ENCODE results near the gene CLCN7.

Gene CLCN7

DNA sequence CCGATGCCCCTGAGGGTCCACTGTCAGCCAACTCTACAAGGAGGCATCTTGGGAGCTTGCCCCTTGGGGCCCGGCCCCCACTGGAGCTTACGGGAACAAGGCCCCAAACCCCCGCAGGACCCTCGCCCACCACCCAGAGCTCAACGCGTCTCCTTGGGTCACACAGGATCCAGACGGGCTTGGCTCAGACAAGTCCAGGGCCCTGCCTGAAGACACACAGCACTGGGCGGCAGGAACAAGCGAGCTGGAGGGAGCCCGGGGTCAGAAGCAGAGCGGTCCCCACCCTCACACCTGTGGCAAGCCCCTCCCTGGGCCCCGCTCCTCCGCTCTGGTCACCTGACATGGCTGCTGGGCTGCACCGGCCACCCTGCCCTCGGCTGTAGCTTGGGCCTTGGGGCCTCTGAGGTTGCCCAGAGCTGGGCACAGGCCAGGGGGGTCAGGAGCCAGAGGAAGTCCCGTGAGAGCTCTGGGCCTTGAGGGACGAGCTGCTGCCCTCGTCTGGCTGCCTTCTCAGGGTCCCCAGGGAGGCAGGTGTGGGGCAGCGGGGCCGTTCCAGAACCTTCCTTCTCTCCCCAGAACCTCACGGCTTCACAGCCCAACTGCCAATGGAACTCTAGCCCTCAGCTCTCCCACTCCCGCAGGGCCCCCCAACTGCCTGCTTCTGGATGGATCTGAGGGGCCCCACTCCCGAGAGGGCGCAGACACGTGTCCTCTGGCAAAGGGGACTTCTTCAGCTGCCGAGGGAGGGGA is 30.7 kb downstream of the CLCN7 start, which contains the start of gene CCDC154:
TSS of gene CCDC154 (minus strand) at position 577 of the 750 bp plus-strand sequence. CDS start at position 343, 234 bp downstream.
- TF ChIP-seq NFIC (IDR thresholded peaks at IDR 0.05): no peak
- TF ChIP-seq RAD21 (IDR thresholded peaks at IDR 0.05; ENCODE audit: low read depth): no peak
- TF ChIP-seq TEAD4 (IDR thresholded peaks at IDR 0.05): no peak
- TF ChIP-seq EP300 (IDR thresholded peaks at IDR 0.05; ENCODE audit: borderline replicate concordance): no peak
- TF ChIP-seq, protein P1, sequence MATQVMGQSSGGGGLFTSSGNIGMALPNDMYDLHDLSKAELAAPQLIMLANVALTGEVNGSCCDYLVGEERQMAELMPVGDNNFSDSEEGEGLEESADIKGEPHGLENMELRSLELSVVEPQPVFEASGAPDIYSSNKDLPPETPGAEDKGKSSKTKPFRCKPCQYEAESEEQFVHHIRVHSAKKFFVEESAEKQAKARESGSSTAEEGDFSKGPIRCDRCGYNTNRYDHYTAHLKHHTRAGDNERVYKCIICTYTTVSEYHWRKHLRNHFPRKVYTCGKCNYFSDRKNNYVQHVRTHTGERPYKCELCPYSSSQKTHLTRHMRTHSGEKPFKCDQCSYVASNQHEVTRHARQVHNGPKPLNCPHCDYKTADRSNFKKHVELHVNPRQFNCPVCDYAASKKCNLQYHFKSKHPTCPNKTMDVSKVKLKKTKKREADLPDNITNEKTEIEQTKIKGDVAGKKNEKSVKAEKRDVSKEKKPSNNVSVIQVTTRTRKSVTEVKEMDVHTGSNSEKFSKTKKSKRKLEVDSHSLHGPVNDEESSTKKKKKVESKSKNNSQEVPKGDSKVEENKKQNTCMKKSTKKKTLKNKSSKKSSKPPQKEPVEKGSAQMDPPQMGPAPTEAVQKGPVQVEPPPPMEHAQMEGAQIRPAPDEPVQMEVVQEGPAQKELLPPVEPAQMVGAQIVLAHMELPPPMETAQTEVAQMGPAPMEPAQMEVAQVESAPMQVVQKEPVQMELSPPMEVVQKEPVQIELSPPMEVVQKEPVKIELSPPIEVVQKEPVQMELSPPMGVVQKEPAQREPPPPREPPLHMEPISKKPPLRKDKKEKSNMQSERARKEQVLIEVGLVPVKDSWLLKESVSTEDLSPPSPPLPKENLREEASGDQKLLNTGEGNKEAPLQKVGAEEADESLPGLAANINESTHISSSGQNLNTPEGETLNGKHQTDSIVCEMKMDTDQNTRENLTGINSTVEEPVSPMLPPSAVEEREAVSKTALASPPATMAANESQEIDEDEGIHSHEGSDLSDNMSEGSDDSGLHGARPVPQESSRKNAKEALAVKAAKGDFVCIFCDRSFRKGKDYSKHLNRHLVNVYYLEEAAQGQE (IDR thresholded peaks at IDR 0.05; ENCODE audit: low read depth): no peak
- TF ChIP-seq, protein P2, sequence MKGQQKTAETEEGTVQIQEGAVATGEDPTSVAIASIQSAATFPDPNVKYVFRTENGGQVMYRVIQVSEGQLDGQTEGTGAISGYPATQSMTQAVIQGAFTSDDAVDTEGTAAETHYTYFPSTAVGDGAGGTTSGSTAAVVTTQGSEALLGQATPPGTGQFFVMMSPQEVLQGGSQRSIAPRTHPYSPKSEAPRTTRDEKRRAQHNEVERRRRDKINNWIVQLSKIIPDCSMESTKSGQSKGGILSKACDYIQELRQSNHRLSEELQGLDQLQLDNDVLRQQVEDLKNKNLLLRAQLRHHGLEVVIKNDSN (IDR thresholded peaks at IDR 0.05): no peak

DNA sequence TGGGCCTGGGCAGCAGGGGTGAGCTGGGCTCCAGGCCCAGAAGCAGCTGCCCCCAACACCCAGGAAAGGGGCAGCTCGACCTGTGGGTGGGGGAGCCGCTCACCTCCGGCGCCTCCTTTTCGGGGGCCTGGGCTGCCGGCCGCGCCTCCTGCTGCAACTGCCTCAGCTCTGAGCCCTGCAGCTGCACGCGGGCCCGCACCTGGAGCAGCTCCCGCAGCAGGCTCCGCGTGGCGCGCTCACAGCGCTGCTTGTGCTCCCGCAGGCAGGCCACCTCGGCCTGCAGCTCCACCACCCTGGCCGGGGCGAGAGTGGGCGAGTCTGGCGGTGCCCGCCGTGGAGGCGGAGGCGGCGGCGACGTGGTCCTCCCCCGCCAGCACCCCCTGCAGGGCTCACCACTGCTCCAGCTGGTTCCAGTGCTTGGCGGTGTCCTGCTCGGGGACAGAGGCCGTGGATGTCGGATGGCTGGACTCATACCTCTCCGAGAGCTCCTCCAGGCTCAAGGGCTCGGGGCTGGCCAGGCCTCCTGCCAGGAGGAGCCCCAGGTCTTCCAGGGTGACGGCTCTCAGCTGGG is 31.3 kb downstream of the CLCN7 start:
- TF ChIP-seq RAD21 (IDR thresholded peaks at IDR 0.05; ENCODE audit: low read depth): no peak

DNA sequence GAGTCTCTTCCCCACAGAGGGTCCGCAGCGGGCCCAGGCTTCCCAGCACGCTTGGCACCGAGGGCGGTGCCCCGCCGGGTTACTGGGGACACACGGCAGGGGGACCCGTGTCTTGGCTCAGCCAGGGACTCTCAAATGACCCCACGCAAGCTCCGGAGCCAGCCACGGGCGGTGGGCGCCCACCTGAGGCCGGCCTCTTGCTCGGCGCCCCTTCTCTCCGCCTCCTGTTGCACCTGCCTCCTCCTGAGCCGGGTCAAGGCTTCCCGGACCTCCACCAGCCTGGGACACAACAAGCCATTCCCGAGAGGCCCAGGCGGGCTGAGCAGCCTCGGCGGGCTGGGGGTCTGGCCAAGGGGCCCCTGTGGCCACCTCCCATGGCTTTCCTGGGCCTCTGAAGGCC is 32.1 kb downstream of the CLCN7 start:
- TF ChIP-seq ZBTB7A (IDR thresholded peaks at IDR 0.05; ENCODE audit: low read depth): no peak
- TF ChIP-seq, protein P3, sequence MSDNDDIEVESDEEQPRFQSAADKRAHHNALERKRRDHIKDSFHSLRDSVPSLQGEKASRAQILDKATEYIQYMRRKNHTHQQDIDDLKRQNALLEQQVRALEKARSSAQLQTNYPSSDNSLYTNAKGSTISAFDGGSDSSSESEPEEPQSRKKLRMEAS (IDR thresholded peaks at IDR 0.05): no peak
- no peak for TF ChIP-seq CREB1 (IDR thresholded peaks at IDR 0.05; ENCODE audit: low read depth)
- no peak for TF ChIP-seq EGR1 (IDR thresholded peaks at IDR 0.05)

DNA sequence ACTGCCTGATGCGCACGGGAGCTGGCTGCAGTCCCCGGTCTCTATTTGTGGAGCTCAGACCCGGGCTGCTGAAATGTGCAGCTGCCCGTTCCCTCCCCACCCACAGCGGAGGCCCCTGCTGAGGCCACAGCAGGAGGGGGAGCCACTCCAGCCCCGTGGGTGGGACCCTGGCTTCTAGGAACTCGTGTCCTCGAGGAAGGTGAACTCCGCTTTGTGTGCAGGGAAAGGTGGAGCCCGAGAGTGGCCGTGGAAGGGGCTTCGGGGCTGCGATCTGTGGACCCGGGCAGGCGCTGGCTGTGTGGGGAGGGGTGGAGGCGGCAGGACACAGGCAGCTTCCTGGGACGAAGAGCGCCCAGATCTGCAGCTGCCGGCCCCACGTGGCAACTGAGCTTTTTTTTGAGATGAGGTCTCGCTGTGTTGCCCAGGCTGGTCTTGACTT is 33.4 kb downstream of the CLCN7 start:
- TF ChIP-seq, protein P3 (IDR thresholded peaks at IDR 0.05): no peak
- TF ChIP-seq FOXM1 (IDR thresholded peaks at IDR 0.05; ENCODE audit: borderline replicate concordance, low read depth): no peak
- TF ChIP-seq ZBTB7A (IDR thresholded peaks at IDR 0.05; ENCODE audit: low read depth): no peak
- TF ChIP-seq CEBPB (IDR thresholded peaks at IDR 0.05): no peak
- TF ChIP-seq, protein P1 (IDR thresholded peaks at IDR 0.05; ENCODE audit: low read depth): no peak
- TF ChIP-seq RAD21 (IDR thresholded peaks at IDR 0.05; ENCODE audit: low read depth): no peak
- no peak for TF ChIP-seq NFIC (IDR thresholded peaks at IDR 0.05)
- no peak for TF ChIP-seq TAF1 (IDR thresholded peaks at IDR 0.05; ENCODE audit: low read depth)
- TF ChIP-seq EP300 (IDR thresholded peaks at IDR 0.05; ENCODE audit: borderline replicate concordance): no peak
- TF ChIP-seq, protein P2 (IDR thresholded peaks at IDR 0.05): no peak
- no peak for TF ChIP-seq EGR1 (IDR thresholded peaks at IDR 0.05)
- no peak for TF ChIP-seq YY1 (IDR thresholded peaks at IDR 0.05; ENCODE audit: low read depth)
- TF ChIP-seq CREB1 (IDR thresholded peaks at IDR 0.05; ENCODE audit: low read depth): no peak
- no peak for TF ChIP-seq TCF12 (IDR thresholded peaks at IDR 0.05; ENCODE audit: low read depth)

DNA sequence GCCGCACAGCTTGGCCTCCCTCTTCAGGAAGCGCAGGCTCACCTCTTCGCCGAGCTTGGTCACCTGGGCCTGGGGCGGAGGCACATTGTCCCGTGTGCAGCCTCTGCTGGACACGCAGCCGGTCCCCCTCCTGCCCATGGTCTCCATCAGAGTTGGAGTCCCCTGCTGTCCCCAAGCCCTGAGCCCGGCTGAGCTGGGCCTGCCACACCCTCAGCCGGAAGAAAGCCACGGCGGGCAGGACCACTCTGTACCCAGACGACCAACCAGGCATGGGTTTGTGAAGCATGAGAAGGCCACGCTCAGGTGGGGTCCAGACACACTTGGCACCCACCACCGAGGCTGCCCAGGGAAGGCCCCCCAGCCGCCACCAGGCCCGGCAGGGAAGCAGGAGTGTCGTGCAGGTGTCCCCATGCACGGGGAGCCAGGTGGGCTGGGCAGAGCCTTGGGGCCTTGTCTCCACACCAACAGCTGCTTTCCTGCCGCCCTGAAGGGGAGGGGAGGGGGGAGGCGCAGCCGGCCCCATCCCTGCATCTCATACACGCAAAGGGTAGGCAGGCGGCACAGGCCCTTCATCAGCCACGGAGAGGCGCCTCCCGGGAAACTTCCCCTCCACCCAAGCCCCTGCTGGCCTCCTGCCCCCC is 35.6 kb downstream of the CLCN7 start:
- TF ChIP-seq ZBTB7A (IDR thresholded peaks at IDR 0.05; ENCODE audit: low read depth): no peak
- TF ChIP-seq EP300 (IDR thresholded peaks at IDR 0.05; ENCODE audit: borderline replicate concordance): no peak
- no peak for TF ChIP-seq CEBPB (IDR thresholded peaks at IDR 0.05)
- no peak for TF ChIP-seq FOXM1 (IDR thresholded peaks at IDR 0.05; ENCODE audit: borderline replicate concordance, low read depth)
- no peak for TF ChIP-seq EGR1 (IDR thresholded peaks at IDR 0.05)
- no peak for TF ChIP-seq NFIC (IDR thresholded peaks at IDR 0.05)
- no peak for TF ChIP-seq YY1 (IDR thresholded peaks at IDR 0.05; ENCODE audit: low read depth)
- no peak for TF ChIP-seq TEAD4 (IDR thresholded peaks at IDR 0.05)
- no peak for TF ChIP-seq CREB1 (IDR thresholded peaks at IDR 0.05; ENCODE audit: low read depth)
- TF ChIP-seq, protein P3 (IDR thresholded peaks at IDR 0.05): no peak
- TF ChIP-seq, protein P2 (IDR thresholded peaks at IDR 0.05): no peak
- TF ChIP-seq, protein P1 (IDR thresholded peaks at IDR 0.05; ENCODE audit: low read depth): no peak
- TF ChIP-seq RAD21 (IDR thresholded peaks at IDR 0.05; ENCODE audit: low read depth): no peak

Measured in Ishikawa (cell line).